ENCODE data around the gene DDX10.

- TF ChIP-seq CTCF (IDR thresholded peaks at IDR 0.05; ENCODE audit: low read depth, low read length, missing input control) (no peak), RAD21 (IDR thresholded peaks at IDR 0.05) (no peak), ATF3 (IDR thresholded peaks at IDR 0.05) (no peak), GABPA (IDR thresholded peaks at IDR 0.05 in 1 of 2, conservative IDR thresholded peaks at IDR 0.05 in 1 of 2) (no peak), JUND (IDR thresholded peaks at IDR 0.05) (no peak), REST (IDR thresholded peaks at IDR 0.05) (no peak), NR2F2 (IDR thresholded peaks at IDR 0.05) (no peak), FOXA1 (IDR thresholded peaks at IDR 0.05) (no peak), EGR1 (IDR thresholded peaks at IDR 0.05; ENCODE audit: low read depth in 2 of 2) (no peak)
Observed at GRCh38 chr11:108882211-108882831, 217.5 kb downstream of the DDX10 start.
